Dendritic cell treated with granulocyte-macrophage colony-stimulating factor and Interleukin-4, amounts not matched to agents 40 ng/mL and 50 ng/mL, for 4 days (primary cell): ENCODE results near the gene DNAH8.

ENCODE experiments used
- H3K27ac Mint-ChIP-seq: one replicate; pipeline ENCODE4 v1.8.0; 2022; ENCODE audit warnings: mild to moderate bottlenecking, mixed read lengths
- H3K27me3 Mint-ChIP-seq: one replicate; pipeline ENCODE4 v1.8.0; 2022; ENCODE audit warnings: mild to moderate bottlenecking, mixed read lengths
- H3K36me3 Mint-ChIP-seq: one replicate; pipeline ENCODE4 v1.8.0; 2022; ENCODE audit warnings: low read depth, mixed read lengths
- H3K4me1 Mint-ChIP-seq: one replicate; pipeline ENCODE4 v1.8.0; 2022; ENCODE audit warnings: low read depth, mixed read lengths
- H3K4me3 Mint-ChIP-seq: one replicate; pipeline ENCODE4 v1.8.0; 2022; ENCODE audit warnings: mild to moderate bottlenecking, moderate library complexity, mixed read lengths
- H3K9me3 Mint-ChIP-seq: one replicate; pipeline ENCODE4 v1.8.0; 2022; ENCODE audit warnings: mixed read lengths
- intact Hi-C: fragments of 100-400 bp; cut with micrococcal nuclease; formaldehyde crosslinking; loops from one replicate; pipeline ENCODE4 v1.15.0; 2022

Gene DNAH8

GRCh38 chr6:39075807-39076622 lies 360.9 kb downstream of the DNAH8 start:
- Mint-ChIP-seq H3K4me1 (no peaks in the 10 kb centered on the region), H3K27ac (no peak overlapping the region), H3K9me3 (no peaks in the 10 kb centered on the region), H3K27me3 (peaks cover 2% of the 10 kb centered on the region), H3K36me3 (no peaks in the 10 kb centered on the region), H3K4me3 (no peak overlapping the region)
- intact Hi-C loops = no loop called here

- Mint-ChIP-seq H3K4me1 (no peaks in the 10 kb centered on the region), H3K27ac (no peak overlapping the region), H3K4me3 (no peak overlapping the region), H3K9me3 (no peaks in the 10 kb centered on the region), H3K27me3 (peaks cover 2% of the 10 kb centered on the region), H3K36me3 (no peaks in the 10 kb centered on the region)
- intact Hi-C loops = no loop called here
These were observed 361.8 kb downstream of the DNAH8 start for GRCh38 chr6:39076623-39077535.

GRCh38 chr6:39077882-39078594 lies 362.9 kb downstream of the DNAH8 start:
- H3K4me1 Mint-ChIP-seq = peaks cover 7% of the 10 kb centered on the region
- H3K27me3 Mint-ChIP-seq = peaks cover 1% of the 10 kb centered on the region
- H3K27ac Mint-ChIP-seq = no peak overlapping the region
- H3K9me3 Mint-ChIP-seq = no peaks in the 10 kb centered on the region
- no peak overlapping the region for H3K4me3 Mint-ChIP-seq
- intact Hi-C loops = no loop called here
- H3K36me3 Mint-ChIP-seq = no peaks in the 10 kb centered on the region

GRCh38 chr6:39078695-39079094 lies 363.6 kb downstream of the DNAH8 start:
- H3K36me3 Mint-ChIP-seq = no peaks in the 10 kb centered on the region
- no peaks in the 10 kb centered on the region for H3K9me3 Mint-ChIP-seq
- H3K27me3 Mint-ChIP-seq = peaks cover 4% of the 10 kb centered on the region
- intact Hi-C loops = no loop called here
- H3K4me1 Mint-ChIP-seq = peaks cover 7% of the 10 kb centered on the region
- no peak overlapping the region for H3K4me3 Mint-ChIP-seq
- no peak overlapping the region for H3K27ac Mint-ChIP-seq

GRCh38 chr6:39079197-39080125 lies 364.4 kb downstream of the DNAH8 start:
- H3K4me3 Mint-ChIP-seq = no peak overlapping the region
- no peak overlapping the region for H3K27ac Mint-ChIP-seq
- no peaks in the 10 kb centered on the region for H3K9me3 Mint-ChIP-seq
- H3K27me3 Mint-ChIP-seq = peaks cover 7% of the 10 kb centered on the region
- peaks cover 7% of the 10 kb centered on the region for H3K4me1 Mint-ChIP-seq
- intact Hi-C loops = loop anchor here (10.0 kb wide), 1 partner anchor 225 kb away; no protein-coding TSS in a partner anchor
- no peaks in the 10 kb centered on the region for H3K36me3 Mint-ChIP-seq
